Vagina (tissue), 2 donors: ENCODE results near the gene KIF3B.

Experiments
- POLR2A ChIP-seq, 2 donors: fragments of 450-650 bp; IDR thresholded peaks; one replicate each; pipeline ENCODE4 v1.6.1; 2017; ENCODE audit warnings: antibody characterized with exemption in 2 of 2, mild to moderate bottlenecking in 2 of 2, moderate library complexity in 2 of 2
- POLR2AphosphoS5 ChIP-seq, 2 donors: sonication (generic); formaldehyde crosslinking; IDR thresholded peaks; one replicate each; pipeline ENCODE4 v1.9.0; 2017; ENCODE audit warnings: antibody characterized with exemption in 2 of 2, mild to moderate bottlenecking in 2 of 2, low read depth in 1 of 2; ENCODE audit not compliant: insufficient read depth in 1 of 2

DNA sequence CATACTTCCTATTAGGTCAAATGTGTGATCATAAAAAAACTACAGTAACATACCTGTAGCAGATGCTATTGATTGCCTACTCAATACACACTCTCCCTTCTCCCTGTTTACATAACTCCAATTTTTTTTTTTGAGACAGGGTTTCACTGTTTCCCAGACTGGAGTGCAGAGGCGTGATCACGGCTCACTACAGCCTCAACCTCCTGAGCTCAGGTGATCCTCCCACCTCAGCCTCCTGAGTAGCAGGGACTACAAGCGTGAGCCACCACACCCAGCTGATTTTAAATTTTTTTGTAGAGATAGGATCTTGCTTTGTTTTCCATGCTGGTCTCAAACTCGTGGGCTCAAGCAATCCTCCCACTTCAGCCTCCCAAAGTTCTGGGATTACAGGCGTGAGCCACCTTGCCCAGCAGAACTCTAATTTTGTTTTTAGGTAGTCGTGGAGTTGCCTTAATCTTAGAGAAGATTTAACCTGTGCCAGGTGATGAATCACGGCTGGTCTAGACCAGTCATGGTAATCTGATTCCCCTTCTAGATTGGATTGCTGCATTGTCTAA, 14.0 kb upstream of the KIF3B start:
- TF ChIP-seq POLR2AphosphoS5 (IDR thresholded peaks at IDR 0.05; ENCODE audit: insufficient read depth in 1 of 2, low read depth in 1 of 2) = no peak
- no peak for TF ChIP-seq POLR2A (IDR thresholded peaks at IDR 0.05)
